Lung (tissue), 12 donors: ENCODE results near the gene EFCAB11. TPM values are rescaled to one million over a fixed set of nuclear protein-coding genes. Genes with fewer than 3 reads are reported as not detected.

ENCODE experiments used
- ATAC-seq: fragments of 200-7000 bp; cut with Tn5 transposase; one replicate; pipeline ENCODE4 v1.9.1; 2020; ENCODE audit warnings: moderate number of reproducible peaks; ENCODE audit not compliant: insufficient read depth, low FRiP score
- DNase-seq, 3 donors: peaks; one replicate each; pipeline ENCODE4 v3.0.0-alpha.2; 2013 to 2017
- H3K27ac ChIP-seq, 2 donors: one replicate each; pipeline ENCODE4 v1.5.1; 2013; ENCODE audit warnings: mild to moderate bottlenecking in 2 of 2, moderate library complexity in 2 of 2, control low read depth in 1 of 2, inconsistent platforms in 1 of 2, low read depth in 1 of 2, low read length in 1 of 2
- H3K27me3 ChIP-seq, 3 donors: one replicate each; pipeline ENCODE4 v1.5.1; 2013; ENCODE audit warnings: low read length in 2 of 3; ENCODE audit not compliant: control insufficient read depth in 3 of 3, insufficient read depth in 3 of 3
- H3K36me3 ChIP-seq, 4 donors: one replicate each; pipeline ENCODE4 v1.5.1; 2013; ENCODE audit warnings: low read length in 4 of 4, mild to moderate bottlenecking in 1 of 4, moderate library complexity in 1 of 4; ENCODE audit not compliant: control insufficient read depth in 4 of 4, insufficient read depth in 4 of 4
- H3K4me1 ChIP-seq, 5 donors: one replicate each; pipeline ENCODE4 v1.5.1; 2013; ENCODE audit warnings: low read length in 5 of 5, mild to moderate bottlenecking in 2 of 5, moderate library complexity in 1 of 5; ENCODE audit not compliant: control insufficient read depth in 5 of 5, insufficient read depth in 5 of 5
- H3K4me3 ChIP-seq: one replicate; pipeline ENCODE4 v1.5.1; 2013; ENCODE audit warnings: mild to moderate bottlenecking, control low read depth, moderate library complexity
- H3K9ac ChIP-seq, 2 donors: one replicate each; pipeline ENCODE4 v1.5.1; 2013; ENCODE audit warnings: low read length in 2 of 2, control low read depth in 1 of 2; ENCODE audit not compliant: insufficient read depth in 1 of 2
- H3K9me3 ChIP-seq, 4 donors: one replicate each; pipeline ENCODE4 v1.5.1; 2013; ENCODE audit warnings: low read length in 3 of 4, mild to moderate bottlenecking in 1 of 4, moderate library complexity in 1 of 4; ENCODE audit not compliant: control insufficient read depth in 4 of 4, insufficient read depth in 3 of 4
- CTCF ChIP-seq: IDR thresholded peaks from 2 replicates; pipeline ENCODE4 v1.5.1; 2012; ENCODE audit warnings: mild to moderate bottlenecking; ENCODE audit errors: control extremely low read depth, extremely low read depth
- WGBS, 2 donors: extraction: QIAGEN DNeasy Blood & Tissue Kit; methylation state at CpG; one replicate each; pipeline ENCODE4 v1.1.7; 2013; 5-methylcytosine and 5-hydroxymethylcytosine counted together
- polyA plus RNA-seq, 2 donors: library from polyadenylated mRNA; stranded (reverse); fragments of 200-250 nt; gene quantifications; one replicate each; pipeline ENCODE4 v1.2.1, GENCODE V29; 2013
- total RNA-seq, 2 donors: library from RNA; depleted of rRNA in 1 of 2; stranded (reverse); fragments of >200 nt in 1 of 2; gene quantifications; one replicate each; pipeline ENCODE4 v1.2.1, GENCODE V29; 2014 to 2021
- donor health status: control.
- donor health status: control.
- donor health status: Bipolar disorder and iron deficiency.
- donor health status: healthy.
- donor health status: DM: yes; HTN: yes; CAD: no.

EFCAB11 gene
- total and polyA plus RNA-seq, 4 donors: 2.9 to 13.0 (median 6.1) TPM

GRCh38 chr14:89990218-89990617 lies 35.7 kb upstream of the EFCAB11 start:
- no peak for ATAC-seq
- peaks cover 7 to 19% (median 17%) of the 10 kb centered on the region in 4 donors for H3K36me3 ChIP-seq
- H3K4me1 ChIP-seq: peaks cover 0 to 5% (median 0%) of the 10 kb centered on the region in 5 donors
- H3K9me3 ChIP-seq: peaks cover 0 to 2% (median 0%) of the 10 kb centered on the region in 4 donors
- TF ChIP-seq CTCF: no peak
- no peak for DNase-seq
- no peaks in the 10 kb centered on the region for H3K27me3 ChIP-seq
- 98 to 99% methylated on average over 5 of the region's 5 CpGs for WGBS, 2 donors
- no peak overlapping the region for H3K27ac ChIP-seq
- no peak overlapping the region for H3K4me3 ChIP-seq
- no peak overlapping the region for H3K9ac ChIP-seq

- 96 to 97% methylated on average over 5 of the region's 5 CpGs for WGBS, 2 donors
- Histone ChIP-seq H3K4me3 (no peak overlapping the region), H3K4me1 (peaks cover 0 to 5% (median 0%) of the 10 kb centered on the region in 5 donors), H3K27ac (no peak overlapping the region), H3K9ac (no peak overlapping the region), H3K9me3 (peaks cover 0 to 2% (median 0%) of the 10 kb centered on the region in 4 donors), H3K27me3 (no peaks in the 10 kb centered on the region), H3K36me3 (peaks cover 5 to 18% (median 9%) of the 10 kb centered on the region in 4 donors)
- no peak for ATAC-seq
- no peak for TF ChIP-seq CTCF
- DNase-seq: no peak
These were observed 34.3 kb upstream of the EFCAB11 start for GRCh38 chr14:89988787-89989186.

- H3K27me3 ChIP-seq: no peaks in the 10 kb centered on the region
- H3K9ac ChIP-seq: no peak overlapping the region
- TF ChIP-seq CTCF: no peak
- ATAC-seq (no peak), DNase-seq (peak in 2 of 3 donors; percentile 68 to 83)
- no peaks in the 10 kb centered on the region for H3K9me3 ChIP-seq
- H3K4me1 ChIP-seq: peaks cover 0 to 5% (median 0%) of the 10 kb centered on the region in 5 donors
- H3K36me3 ChIP-seq: peaks cover 5 to 9% (median 6%) of the 10 kb centered on the region in 4 donors
- H3K27ac ChIP-seq: no peak overlapping the region
- H3K4me3 ChIP-seq: no peak overlapping the region
These were observed 32.6 kb upstream of the EFCAB11 start for GRCh38 chr14:89987161-89987475.
